LoVo (cell line): ENCODE data around the gene ROBO2.
A peak's percentile ranks its signal among the peaks of the same experiment; 100 is the strongest.

Experiments
- DNase-seq: peaks from one replicate; pipeline ENCODE4 v3.0.0-alpha.2; 2016; ENCODE audit warnings: low spot score

Gene ROBO2

DNA sequence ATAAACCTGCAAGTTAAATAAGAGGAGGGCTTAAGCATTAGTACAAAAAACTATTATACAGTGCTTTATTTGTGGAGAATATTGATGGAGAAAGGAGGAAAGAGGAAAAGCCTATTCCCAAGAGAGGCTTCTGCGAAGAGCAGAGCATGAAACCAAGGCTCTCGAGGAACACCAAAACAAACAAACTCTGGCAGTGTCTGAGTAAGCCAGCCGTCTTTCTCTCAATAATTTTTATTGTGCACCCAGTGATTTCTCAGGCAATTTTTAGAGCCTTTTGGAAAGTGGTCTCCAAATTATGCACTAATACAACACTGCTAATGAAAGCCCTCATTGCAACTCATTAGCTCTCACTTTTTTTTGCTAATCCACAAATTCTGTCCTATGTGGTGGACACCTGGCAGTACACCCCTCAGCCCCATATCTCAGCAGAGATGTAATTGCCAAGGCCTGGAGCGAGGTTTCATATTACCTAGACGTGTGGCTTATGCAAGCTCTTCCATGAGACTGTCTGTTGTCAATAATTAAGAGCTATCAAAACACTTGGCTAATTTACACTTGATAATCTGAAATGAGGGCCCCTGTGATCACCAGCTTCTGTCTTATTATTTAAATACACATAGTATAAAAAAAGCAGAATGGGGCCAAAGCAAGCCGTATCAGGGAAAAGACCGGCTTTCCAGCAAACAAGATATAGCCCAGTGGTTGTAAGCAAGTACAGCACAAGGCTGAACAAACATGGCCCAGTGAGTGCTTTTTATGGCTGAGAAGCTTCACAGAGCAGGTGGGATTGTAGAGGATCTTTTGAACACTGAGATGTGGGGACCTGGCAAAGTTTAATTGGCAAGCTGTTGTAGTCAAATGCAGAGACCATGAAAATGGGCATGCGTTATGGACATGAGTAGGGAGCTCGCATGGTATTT, 216.9 kb downstream of the ROBO2 start:
- DNase-seq, result no peak

DNA sequence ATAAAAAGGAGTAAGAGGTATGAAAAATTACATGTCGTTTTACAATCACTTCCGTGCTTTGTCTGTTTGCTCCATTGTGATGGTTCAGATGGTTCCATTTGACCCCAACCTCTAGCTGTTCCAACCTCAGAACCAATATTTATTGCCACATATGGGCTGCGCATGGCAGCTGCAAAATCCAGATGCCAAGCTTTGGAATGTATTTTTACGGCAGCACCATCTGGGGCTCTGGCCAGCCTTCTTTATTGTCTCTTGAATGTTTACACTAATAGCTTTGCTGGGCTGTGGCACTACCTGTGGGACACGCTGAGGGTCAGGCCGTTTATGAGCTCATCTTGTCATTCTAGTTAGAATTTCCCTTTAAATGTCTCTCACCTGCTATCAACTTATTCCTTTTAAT, 219.8 kb downstream of the ROBO2 start:
- no peak for DNase-seq

GRCh38 chr3:77262361-77262760, 222.5 kb downstream of the ROBO2 start:
- no peak for DNase-seq

DNA sequence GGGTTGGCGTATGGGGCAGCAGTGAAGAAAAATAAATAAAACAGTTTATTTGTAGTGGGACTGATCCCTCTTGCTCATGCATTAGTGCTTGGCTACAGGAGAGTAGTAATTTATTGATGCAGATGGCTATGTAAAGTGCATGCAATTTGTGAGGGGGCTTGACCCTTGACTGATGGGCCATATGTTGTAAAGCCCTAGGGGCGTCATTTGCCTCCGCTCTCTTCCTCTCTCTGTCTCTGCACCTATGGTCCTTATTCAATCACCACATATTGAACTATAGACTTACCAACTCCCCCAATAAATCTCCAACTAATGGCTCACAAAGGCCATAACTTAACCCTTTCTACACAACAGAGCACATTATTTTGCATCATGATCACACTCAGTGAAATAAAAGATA, 227.7 kb downstream of the ROBO2 start:
- DNase-seq, result no peak

DNA sequence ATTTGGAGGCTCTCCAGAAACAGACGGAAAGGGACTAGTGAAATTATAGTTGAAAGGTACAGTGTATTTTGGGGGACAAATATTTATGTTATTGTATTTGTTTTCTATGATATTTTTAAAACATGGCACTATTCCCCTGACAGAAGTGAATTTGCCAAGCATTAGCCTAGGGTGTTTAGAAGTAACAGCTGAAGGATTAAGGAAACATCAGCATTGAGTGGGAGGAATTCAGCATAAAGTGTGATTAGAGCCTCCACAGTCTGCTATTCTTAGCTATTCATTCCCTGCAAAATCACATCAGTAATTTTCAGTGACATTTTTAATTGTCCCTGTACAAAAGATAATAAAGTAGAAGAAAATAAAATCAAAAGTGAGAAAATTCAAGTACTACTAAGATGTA, 231.4 kb downstream of the ROBO2 start:
- no peak for DNase-seq

DNA sequence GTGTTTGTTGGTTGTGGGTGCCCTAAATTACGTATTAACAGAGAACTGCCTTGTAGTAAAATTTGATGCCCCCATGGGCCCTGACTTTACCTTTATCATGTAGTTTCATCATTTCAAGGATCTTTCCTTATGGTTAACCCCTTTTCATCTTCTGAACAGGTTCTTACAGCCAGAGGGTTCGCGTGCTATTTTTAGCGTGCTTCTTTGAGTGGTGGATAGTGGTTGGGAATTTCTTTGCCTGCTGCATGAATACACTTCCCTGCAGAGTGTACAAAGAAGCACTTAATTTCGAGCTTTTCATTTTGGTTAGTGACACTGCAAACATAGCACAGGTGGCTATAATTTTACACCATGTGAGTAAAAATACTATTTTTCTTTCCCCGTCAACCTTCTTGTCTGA, 231.8 kb downstream of the ROBO2 start:
- DNase-seq, result no peak

DNA sequence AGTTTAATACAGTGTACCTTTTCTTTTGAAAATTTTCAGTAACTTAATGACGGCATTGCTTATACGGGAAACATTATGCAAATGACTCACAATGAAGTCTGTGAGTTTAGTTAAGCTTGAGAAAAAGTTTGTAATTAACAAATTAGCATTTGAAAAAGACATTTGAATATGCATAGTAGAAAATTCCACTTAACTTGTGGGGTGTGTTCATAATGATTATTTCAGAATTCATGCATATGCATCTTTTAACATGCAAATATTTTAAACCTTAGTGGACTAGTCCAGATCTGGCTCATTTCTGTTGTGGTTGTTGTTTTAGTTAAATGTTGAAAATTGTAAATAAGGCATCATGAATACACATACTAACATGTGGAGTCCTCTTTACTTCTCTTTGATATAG, 239.4 kb downstream of the ROBO2 start:
- DNase-seq, result no peak

DNA sequence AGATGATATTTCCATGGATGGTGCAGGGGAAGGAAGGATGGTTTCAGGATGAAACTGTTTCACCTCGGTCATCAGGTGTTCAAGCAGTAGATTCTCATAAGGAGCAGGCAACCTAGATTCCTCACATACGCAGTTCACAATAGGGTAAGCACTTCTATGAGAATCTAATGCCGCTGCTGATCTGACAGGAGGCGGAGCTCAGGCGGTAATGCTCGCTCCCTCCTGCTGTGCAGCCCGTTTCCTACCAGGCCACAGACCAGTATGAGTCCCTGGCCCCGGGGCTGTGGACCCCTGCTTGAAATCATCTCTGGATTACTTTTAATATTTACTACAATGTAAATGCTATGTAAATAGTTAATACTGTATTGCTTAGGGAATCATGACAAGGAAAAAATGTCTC, 241.8 kb downstream of the ROBO2 start:
- no peak for DNase-seq

GRCh38 chr3:77283108-77283507, 243.2 kb downstream of the ROBO2 start:
- DNase-seq, result no peak

DNA sequence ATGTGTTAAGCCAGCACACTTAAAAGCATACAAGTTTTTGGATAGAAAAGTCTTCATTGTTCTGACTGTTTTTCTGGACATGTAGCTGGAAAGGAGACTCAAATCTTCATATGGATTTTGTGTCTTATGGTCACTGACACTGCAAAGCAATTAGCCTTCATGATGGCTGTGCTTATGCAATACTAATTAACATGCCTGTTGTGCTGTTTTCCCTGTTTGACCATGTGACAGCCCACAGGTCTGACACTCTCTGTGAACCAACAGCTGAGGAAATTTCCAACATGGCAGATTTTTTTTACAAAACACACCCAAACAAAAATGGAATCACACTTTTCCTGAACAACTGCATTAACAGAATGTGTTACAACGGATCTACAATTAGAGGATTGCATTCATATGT, 248.4 kb downstream of the ROBO2 start:
- no peak for DNase-seq

- no peak for DNase-seq
Measured at GRCh38 chr3:77296527-77296926, 256.6 kb downstream of the ROBO2 start.

DNA sequence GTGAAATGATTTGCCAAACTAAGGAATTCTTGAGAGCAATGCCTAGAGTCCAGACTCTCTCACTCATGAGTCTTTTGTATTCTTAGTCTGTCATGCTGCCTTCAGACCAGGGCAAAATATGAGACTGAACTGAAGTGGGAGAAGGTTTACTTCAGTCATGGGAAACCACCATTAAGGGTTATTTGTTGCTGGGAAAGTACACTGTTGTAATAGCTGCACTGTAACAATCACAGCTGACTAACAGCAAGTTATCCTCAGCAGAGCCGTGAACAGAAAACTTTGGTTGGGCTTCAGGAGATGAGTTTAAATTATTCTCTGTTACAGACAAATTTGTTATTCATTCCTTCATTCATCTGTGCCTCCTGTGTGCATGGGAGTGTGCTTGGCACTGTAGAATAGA, 258.5 kb downstream of the ROBO2 start:
- no peak for DNase-seq

DNA sequence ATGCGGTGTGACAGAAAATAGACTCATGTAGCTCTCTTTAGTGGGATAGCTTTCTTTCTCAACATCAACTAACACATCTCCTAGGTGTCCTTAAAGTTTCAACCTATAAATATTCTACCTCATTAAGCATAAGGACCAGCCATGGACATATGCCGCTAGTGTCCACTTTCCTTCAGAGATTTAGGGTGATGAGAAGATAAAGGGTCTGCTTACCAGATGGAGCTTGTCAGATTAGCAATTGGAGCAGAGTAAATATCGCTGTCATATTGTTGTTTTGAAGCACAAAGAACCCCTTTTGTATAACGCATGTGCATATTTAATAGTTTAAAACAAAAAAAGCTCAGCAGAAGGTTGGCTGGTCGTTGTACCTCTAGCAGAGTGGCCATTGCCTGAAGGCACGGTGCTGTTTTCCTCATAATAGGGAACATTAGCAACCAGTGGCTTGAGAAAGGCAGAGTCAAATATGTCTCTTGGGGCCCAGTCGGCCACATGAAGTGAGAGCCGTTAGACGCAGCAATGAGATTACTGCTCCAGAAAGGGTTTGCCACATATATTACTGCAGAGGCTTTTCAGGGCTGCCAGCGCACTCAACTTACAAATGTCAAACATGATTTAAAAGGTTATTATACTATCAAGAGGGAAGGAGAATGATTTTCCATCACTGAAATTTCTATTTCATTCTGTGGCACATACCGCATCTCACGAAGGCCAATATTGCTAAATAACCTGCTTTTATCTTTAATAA, 264.2 kb downstream of the ROBO2 start:
- DNase-seq, result no peak

GRCh38 chr3:77304700-77305021, 264.8 kb downstream of the ROBO2 start:
- DNase-seq, result no peak

DNA sequence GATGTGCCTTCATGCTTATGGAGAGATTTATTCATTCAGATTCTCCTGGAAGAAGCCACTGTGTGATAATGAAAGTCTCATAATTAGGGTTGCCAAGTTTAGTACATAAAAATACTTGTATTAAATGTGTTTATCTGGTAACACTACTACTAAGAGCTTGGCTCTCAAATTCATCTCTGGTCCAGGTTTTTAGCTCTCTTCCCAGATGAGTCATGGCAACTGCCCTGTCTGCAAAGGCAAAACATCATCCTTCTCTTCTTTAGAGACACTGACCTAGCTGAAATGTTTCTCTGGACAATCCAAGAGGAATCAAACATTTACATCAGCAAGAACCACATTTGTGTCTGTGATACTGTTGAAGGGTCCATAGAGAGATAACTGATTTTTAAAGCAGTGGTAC, 269.6 kb downstream of the ROBO2 start:
- no peak for DNase-seq

- no peak for DNase-seq
Measured at GRCh38 chr3:77313843-77314242, 273.9 kb downstream of the ROBO2 start.

DNA sequence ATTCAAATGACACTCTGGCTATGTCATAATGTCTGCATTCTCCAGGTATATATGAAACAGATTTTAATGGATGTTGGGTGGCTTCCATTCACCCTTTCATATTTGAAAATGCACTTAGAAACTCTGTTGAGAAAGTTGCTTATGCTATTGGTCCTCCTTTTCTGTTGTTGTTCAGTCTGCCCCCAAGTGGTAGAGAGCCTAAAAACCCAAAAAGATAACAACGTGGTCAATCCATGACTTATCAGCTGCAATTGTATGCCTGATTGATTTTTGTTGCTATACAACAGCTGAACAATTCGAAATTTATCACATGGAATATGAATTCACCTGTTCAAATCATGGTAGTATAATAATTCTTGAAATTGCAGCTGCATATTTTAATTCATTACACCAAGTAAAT, 279.8 kb downstream of the ROBO2 start:
- no peak for DNase-seq

DNA sequence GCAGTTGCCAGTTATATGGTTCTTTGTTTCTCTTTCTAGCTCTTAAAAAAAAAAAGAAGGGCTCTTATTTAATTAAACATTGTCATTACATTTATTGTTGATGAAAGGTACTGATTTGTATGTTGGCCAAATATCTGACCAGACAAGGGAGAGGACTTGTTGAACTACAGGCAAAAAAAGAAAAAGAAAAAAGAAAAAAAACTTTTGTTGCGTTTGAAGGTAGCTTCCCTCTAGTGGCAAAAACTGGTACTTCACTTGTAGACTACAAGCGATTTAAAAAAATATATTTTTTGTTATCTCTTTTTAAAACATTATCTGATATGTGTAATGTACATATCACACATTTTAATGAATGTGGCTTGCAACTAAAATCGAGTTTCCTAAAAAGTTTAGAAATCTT, 280.6 kb downstream of the ROBO2 start:
- DNase-seq, result peak; percentile 51

DNA sequence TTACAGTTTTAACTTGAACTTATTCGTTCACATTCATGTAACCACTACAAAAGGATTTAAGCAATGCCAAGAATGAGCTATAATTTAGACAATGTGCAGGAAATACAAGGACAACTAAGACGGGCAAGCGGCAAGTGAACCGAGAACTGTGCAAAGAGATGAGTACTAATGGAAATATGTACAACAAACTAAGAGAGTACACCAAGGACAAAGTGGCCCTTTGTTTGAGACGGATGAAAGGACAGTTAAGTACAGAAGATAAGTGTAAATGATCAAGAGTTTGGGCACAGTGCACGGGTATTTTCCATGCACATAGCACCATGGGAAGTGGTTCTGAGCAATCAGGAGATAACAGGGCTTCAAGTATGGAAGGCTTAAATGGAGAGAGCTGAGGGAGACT, 281.7 kb downstream of the ROBO2 start:
- DNase-seq, result no peak

- no peak for DNase-seq
Measured at GRCh38 chr3:77323626-77324025, 283.7 kb downstream of the ROBO2 start.

- DNase-seq, result no peak
Measured at GRCh38 chr3:77324105-77324504, 284.2 kb downstream of the ROBO2 start.

DNA sequence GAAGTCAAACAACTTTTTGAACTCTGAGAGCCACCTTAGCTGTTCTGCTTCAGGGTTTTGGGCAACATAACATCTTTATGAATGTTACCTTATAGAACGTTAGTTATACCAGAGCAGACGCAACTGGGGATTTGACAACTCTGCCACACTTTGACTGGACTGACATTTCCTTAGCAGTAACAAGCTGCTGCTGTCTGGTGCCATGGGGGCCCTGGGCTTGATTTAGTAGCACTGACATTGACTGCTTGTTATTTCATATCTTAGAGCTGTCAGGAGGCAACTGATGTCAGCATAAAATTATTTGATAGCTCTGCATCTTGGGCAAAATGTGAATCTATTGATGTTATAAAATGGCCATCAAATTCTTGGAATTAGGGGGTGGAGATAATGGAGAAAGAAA, 285.4 kb downstream of the ROBO2 start:
- no peak for DNase-seq

GRCh38 chr3:77325702-77326101, 285.8 kb downstream of the ROBO2 start:
- DNase-seq, result no peak

GRCh38 chr3:77326586-77326985, 286.7 kb downstream of the ROBO2 start:
- DNase-seq, result no peak
